HG03354 (cell line): ENCODE results near the gene EXOC2.

Experiments used
- ATAC-seq: cut with Tn5 transposase; IDR thresholded peaks from one replicate; pipeline ENCODE4 v1.9.1; 2021; ENCODE audit warnings: mild to moderate bottlenecking; ENCODE audit not compliant: unreplicated experiment, poor library complexity, severe bottlenecking

The EXOC2 gene

DNA sequence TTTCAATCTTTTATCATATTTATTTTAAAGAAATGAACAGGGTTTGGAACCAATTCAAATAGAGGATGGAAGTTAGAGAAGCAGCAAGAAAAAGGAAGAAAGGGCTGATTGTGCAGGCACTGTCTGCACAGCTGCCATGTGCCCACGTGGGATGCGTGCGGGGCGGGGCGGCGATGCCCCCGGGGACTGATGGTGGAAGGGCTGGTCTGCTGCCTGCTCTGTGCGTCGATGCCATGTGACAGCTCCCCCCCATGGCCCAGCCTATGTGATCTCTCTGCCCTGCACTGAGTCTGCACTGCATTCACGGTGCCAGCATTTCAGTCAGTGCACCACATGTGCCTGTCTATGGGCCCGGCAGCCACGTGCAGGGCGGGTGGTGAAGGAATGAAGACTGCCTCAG is 205.0 kb downstream of the EXOC2 start:
- ATAC-seq = no peak

DNA sequence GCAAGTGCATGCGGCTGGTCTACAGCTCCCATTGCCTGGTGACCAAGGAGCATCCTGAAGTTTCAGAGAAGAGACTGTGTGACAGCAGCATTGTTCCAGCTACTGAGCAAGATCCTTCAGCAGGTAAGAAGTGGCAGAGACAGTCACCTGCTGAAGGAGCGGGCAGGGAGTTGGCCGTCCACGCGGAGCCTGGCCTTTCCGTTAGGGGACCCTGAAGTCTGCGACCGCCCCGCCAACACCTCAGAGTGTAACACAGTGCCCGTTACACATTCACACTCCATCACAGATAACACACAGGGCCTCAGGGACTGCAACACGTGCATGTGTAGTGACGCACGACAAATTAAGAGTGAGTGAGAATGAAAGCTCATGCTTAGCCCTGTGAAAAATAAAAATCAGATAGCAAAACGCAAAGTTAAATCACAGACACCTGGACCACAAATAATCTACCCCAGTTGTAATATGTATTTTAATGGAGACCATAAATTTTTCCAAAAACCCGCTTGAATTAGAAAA is 207.2 kb downstream of the EXOC2 start:
- no peak for ATAC-seq

GRCh38 chr6:484746-485145 is 208.2 kb downstream of the EXOC2 start:
- no peak for ATAC-seq

DNA sequence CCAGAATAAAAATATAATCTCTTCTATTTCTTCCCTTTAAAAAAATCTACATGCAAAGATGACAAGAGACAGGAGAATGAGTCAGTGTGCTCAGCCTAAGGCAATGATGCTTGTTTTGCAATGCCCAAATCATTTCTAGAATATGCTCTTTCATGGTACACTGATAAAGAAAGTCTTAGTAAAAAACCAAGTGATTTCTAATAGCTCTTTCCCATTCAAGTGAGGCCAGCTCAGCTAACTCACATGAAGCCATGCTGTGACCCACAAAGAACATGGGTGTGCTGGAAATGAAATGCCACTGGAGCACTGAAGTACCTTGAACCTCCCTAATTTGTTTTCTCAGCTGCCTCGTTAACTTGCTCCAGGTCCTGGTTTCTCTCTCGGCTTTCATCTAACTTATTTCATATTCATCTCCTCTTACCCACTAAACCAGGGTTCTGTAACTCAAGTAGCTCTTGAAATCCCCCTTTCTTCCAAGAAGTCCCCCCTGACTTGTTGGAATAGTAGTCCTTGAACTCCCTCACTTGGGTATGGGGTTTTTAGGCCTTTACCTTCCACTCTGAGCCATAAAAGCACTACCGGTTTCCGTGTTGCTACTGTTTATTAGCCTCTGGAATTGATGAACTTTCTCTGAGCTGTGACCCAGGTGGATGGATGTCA is 208.7 kb downstream of the EXOC2 start:
- ATAC-seq = no peak

DNA sequence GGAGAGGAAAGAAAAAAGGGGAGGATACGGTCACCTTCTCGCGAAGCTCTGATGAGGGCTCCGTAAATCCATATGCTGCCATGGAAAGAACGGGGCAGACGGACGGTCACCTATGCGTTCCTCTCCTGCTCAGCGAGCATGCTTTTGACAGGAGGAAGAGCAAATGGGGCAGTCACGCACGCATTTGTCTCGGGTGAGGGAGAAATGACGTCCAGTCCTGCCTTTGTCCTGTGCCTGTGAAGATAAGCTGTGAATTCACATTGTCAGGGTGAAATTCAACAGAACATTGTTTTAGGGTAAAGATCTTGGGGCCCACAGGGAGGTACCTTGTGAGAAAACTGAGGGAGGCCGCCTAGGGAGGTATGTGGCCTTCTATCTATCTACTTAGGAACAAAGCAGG is 217.6 kb downstream of the EXOC2 start:
- no peak for ATAC-seq

DNA sequence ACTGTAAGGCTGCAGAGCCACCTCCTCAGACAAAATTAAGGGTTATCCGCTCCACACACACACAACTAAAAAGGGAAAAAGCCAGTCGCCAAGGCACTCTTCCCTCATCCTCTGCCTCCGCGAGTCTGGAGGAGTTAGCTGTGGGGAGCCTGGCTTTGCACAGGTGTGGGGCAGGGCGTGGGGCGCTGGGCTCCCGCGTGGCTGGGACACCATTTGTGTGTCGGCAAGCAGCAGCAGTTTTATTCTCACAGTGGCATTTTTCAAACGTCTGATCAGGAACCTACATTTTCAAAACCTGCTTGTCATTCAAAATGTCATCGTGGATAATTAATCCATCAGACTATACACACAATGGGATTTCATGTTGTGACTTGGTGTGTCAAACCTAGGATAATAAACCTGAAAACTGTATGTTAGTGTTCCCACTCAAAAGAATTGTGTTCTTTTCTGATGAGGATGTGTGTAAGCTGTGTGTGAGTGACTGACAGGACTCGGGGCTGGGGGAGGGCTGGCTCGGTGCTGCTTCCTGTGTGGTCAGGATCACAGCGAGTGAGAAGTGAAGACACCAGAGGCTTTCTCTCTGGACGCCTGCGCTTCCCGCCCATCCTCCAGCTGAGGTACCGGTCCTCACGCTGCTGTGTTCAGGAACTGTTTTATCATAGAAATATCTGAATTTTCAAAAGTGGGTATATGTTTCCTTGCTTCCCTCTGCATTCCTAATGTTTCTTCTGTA is 218.3 kb downstream of the EXOC2 start:
- peak; percentile 84 for ATAC-seq

DNA sequence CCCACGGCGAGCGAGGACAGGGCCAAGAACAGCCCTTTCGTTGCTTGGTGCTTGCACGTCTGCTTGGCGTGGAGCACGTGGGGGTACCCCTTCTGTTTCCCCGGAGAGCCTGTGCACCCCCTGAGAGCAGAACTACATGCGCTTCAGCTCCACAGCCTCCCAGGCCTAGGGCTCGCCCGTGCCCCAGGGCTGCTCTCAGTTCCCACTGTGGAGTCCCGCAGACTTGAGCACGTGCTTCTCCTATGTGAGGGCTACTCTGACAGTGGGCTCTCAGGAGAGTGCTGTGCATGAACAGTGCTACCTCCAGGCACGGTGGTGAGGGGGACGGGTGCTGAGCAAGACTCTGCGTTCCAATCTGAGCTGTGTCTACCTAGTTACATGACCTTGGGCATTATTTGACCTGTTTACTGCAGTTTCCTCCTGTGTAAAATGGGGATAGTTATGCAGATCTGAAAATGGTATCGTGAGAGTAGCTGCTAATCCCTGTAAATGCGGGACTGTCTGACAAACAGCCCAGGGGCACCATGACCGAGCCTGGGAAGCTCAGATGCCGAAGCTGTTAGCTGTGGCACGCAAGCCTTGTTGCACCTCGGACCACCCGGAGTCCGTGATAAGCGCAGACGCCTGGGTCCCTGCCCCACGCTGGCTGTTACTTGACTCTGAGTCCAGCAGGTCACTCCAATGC is 219.0 kb downstream of the EXOC2 start:
- ATAC-seq = no peak

- ATAC-seq = no peak
Observed at GRCh38 chr6:473356-473755, 219.6 kb downstream of the EXOC2 start.

- no peak for ATAC-seq
Observed at GRCh38 chr6:470901-471448, 222.0 kb downstream of the EXOC2 start.

GRCh38 chr6:470051-470900 is 222.7 kb downstream of the EXOC2 start:
- ATAC-seq = no peak

- ATAC-seq = no peak
Observed at GRCh38 chr6:467671-468082, 225.3 kb downstream of the EXOC2 start.

- no peak for ATAC-seq
Observed at GRCh38 chr6:467111-467510, 225.8 kb downstream of the EXOC2 start.

DNA sequence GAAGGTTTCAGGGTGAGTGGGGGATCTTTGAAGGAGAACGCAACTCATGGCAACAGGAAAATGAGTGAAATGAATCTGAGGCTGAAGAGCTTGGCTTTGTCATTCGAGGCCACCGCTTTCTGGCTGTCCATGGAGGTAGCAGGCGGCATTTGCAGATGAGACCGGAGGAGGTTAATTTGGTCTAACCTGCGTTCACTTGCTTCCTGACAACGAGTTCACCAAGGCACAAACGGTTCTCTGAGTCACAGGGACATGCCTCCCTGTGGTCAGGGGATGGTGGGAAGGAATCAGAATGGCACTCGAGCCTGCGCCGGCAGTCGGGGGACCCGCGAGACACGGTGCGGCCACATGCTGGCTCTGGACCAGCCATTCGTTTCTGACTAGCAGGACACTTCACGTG is 226.4 kb downstream of the EXOC2 start:
- ATAC-seq = no peak

DNA sequence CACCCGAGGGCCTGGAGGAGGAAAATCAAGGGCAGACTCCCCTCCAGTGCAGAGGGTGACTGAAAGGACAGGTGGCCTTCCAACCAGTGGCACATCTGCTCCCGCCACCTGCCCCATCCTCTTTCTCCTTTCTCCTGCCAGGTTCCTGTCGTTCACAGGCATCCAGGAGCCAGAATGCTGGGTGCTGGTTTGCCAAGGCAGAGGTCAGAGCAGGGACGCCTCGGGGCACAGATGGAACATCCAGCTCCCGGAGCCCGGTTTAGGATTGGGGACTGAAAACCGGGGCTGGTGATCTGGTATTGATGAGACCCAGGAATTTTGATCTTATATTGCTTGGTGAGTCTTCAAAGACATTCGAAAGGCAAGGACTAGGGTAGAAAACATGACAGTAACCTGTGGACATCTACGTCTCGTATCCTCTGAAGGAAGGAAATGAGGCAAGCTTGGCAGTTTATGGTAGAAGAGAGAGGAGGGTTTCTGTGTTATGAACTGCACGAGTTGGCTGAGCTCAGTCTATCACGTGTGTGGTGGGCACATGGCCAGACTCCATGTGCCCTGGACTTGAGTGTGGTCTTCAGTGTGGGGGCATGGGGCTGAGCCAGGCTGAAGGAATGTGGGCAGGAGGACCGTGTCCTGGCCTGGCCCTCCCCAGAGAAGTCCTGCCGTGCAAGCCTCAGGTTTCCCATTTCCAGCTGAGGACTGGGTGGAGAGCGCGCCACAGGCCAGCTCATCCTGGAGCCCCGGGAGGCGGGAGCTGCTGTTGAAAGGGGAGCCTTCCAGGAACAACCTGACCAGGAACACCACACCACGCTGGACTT is 227.2 kb downstream of the EXOC2 start:
- no peak for ATAC-seq

GRCh38 chr6:456887-457286 is 236.1 kb downstream of the EXOC2 start:
- no peak for ATAC-seq

GRCh38 chr6:456358-456867 is 236.5 kb downstream of the EXOC2 start:
- no peak for ATAC-seq

GRCh38 chr6:455835-456234 is 237.1 kb downstream of the EXOC2 start:
- no peak for ATAC-seq

DNA sequence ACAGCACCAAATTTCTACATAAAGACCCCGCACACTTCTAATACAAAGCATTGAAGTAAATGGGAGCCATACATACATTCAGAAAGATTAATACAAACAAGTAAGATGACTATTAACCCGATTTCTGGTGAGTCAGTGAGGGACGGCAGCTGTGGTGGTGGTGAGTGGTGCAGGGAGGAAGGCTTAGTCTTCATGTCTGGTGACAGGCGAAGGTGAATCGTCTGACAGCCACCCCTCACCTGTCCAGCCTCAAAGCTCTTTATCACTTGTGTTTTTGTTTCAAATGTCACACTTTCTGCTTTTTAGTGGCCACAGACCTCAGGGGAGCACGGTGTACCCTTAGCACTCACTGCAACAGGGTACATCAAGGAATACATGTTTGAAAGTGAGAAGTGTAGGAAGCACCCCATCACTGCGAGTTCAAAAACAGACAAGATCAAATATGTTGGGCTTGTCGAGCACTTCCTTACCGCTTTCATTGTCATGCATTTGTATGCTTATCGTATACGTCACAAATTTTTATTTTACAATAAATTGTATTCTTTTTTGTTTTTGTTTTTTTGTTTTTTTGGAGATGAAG is 237.8 kb downstream of the EXOC2 start:
- no peak for ATAC-seq
